ENCODE measurements around the gene OR2AG1.

Gene OR2AG1

GRCh38 chr11:6812390-6813005 is 29.7 kb downstream of the OR2AG1 start:
- TF ChIP-seq TAF1 (IDR thresholded peaks at IDR 0.05; ENCODE audit: borderline replicate concordance, insufficient read depth, low read length) (no peak), REST (IDR thresholded peaks at IDR 0.05; ENCODE audit: insufficient read depth in 1 of 2, low read depth in 2 of 2, low read length in 2 of 2) (no peak), SIN3A (IDR thresholded peaks at IDR 0.05; ENCODE audit: borderline replicate concordance, insufficient read depth, low read length) (no peak), FOXP2 (optimal IDR thresholded peaks at IDR 0.05; ENCODE audit: borderline replicate concordance, extremely low read depth, extremely low read length, insufficient read depth) (no peak), POLR2AphosphoS5 (IDR thresholded peaks at IDR 0.05; ENCODE audit: low read depth, low read length) (no peak)

GRCh38 chr11:6813656-6814055 is 30.8 kb downstream of the OR2AG1 start:
- TF ChIP-seq TAF1 (IDR thresholded peaks at IDR 0.05; ENCODE audit: borderline replicate concordance, insufficient read depth, low read length), result no peak

- no peak for TF ChIP-seq TAF1 (IDR thresholded peaks at IDR 0.05; ENCODE audit: borderline replicate concordance, insufficient read depth, low read length)
- no peak for TF ChIP-seq POLR2AphosphoS5 (IDR thresholded peaks at IDR 0.05; ENCODE audit: low read depth, low read length)
- no peak for TF ChIP-seq SIN3A (IDR thresholded peaks at IDR 0.05; ENCODE audit: borderline replicate concordance, insufficient read depth, low read length)
- TF ChIP-seq FOXP2 (optimal IDR thresholded peaks at IDR 0.05; ENCODE audit: borderline replicate concordance, extremely low read depth, extremely low read length, insufficient read depth), result no peak
- no peak for TF ChIP-seq REST (IDR thresholded peaks at IDR 0.05; ENCODE audit: insufficient read depth in 1 of 2, low read depth in 2 of 2, low read length in 2 of 2)
Measured at GRCh38 chr11:6817694-6818093, 34.9 kb downstream of the OR2AG1 start.

GRCh38 chr11:6818967-6819366 is 36.1 kb downstream of the OR2AG1 start:
- TF ChIP-seq TAF1 (IDR thresholded peaks at IDR 0.05; ENCODE audit: borderline replicate concordance, insufficient read depth, low read length) (no peak), POLR2AphosphoS5 (IDR thresholded peaks at IDR 0.05; ENCODE audit: low read depth, low read length) (no peak), SIN3A (IDR thresholded peaks at IDR 0.05; ENCODE audit: borderline replicate concordance, insufficient read depth, low read length) (no peak), FOXP2 (optimal IDR thresholded peaks at IDR 0.05; ENCODE audit: borderline replicate concordance, extremely low read depth, extremely low read length, insufficient read depth) (no peak), REST (IDR thresholded peaks at IDR 0.05; ENCODE audit: insufficient read depth in 1 of 2, low read depth in 2 of 2, low read length in 2 of 2) (no peak)

GRCh38 chr11:6824136-6824823 is 41.5 kb downstream of the OR2AG1 start:
- TF ChIP-seq REST (IDR thresholded peaks at IDR 0.05; ENCODE audit: insufficient read depth in 1 of 2, low read depth in 2 of 2, low read length in 2 of 2) (no peak), POLR2AphosphoS5 (IDR thresholded peaks at IDR 0.05; ENCODE audit: low read depth, low read length) (no peak), SIN3A (IDR thresholded peaks at IDR 0.05; ENCODE audit: borderline replicate concordance, insufficient read depth, low read length) (no peak), TAF1 (IDR thresholded peaks at IDR 0.05; ENCODE audit: borderline replicate concordance, insufficient read depth, low read length) (no peak), FOXP2 (optimal IDR thresholded peaks at IDR 0.05; ENCODE audit: borderline replicate concordance, extremely low read depth, extremely low read length, insufficient read depth) (no peak)
